GM12878 (cell line): ENCODE results near the gene RERE. TPM values are rescaled to one million over a fixed set of nuclear protein-coding genes. Genes with fewer than 3 reads are reported as not detected.

ENCODE experiments used
- ATAC-seq: fragments of 200-7000 bp; cut with Tn5 transposase; 3 replicates; pipeline ENCODE4 v1.9.1; 2020; ENCODE audit warnings: mild to moderate bottlenecking, moderate library complexity
- BruUV-seq: library from RNA; stranded (reverse); fragments of 400-500 nt; replicated peaks from 2 replicates; lab custom pipeline; 2021; lab: Mats Ljungman, UMichigan
- CTCF ChIA-PET: fragments of 300-600 bp; sonication (Branson Sonifier 250); formaldehyde crosslinking; extraction: SDS; loops from one replicate; lab custom pipeline; 2021; ENCODE audit warnings: inconsistent platforms; lab: Yijun Ruan, JAX
- POLR2A ChIA-PET: fragments of 350-600 bp; formaldehyde crosslinking; extraction: SDS; loops from one replicate; lab custom pipeline; 2021; ENCODE audit warnings: inconsistent platforms; lab: Charles Lee
- RAD21 ChIA-PET: fragments of 300-600 bp; sonication (Branson Sonifier 250); formaldehyde crosslinking; loops from one replicate; lab custom pipeline; 2023; ENCODE audit warnings: antibody characterized with exemption; ENCODE audit not compliant: unreplicated experiment; lab: Charles Lee
- SMC1A ChIA-PET: fragments of 300-600 bp; sonication (Branson Sonifier 250); formaldehyde crosslinking; loops from one replicate; lab custom pipeline; 2023; ENCODE audit not compliant: unreplicated experiment, uncharacterized antibody; lab: Charles Lee
- DNase-seq: peaks from one replicate; pipeline ENCODE4 v3.0.0-alpha.2; 2011; ENCODE audit warnings: low read depth, low spot score
- FAIRE-seq: peaks from 3 replicates; lab custom pipeline; 2011; peaks lifted over from hg19 to GRCh38; lab: Jason Lieb, UNC
- H2AFZ ChIP-seq: 2 replicates; pipeline ENCODE4 v1.6.0; 2011; ENCODE audit warnings: low read depth, low read length, control low read depth; ENCODE audit not compliant: control insufficient read depth
- H3K27ac ChIP-seq: 2 replicates; pipeline ENCODE4 v1.5.1; 2011; ENCODE audit warnings: control low read depth; ENCODE audit not compliant: control insufficient read depth, insufficient read depth
- H3K27me3 ChIP-seq, 2 experiments: replicated peaks in 1 of 2; 2 replicates each; pipeline versions ENCODE4 v1.6.0 to v1.6.1; 2011; ENCODE audit warnings: low read length in 1 of 2; ENCODE audit not compliant: control insufficient read depth in 2 of 2, insufficient read depth in 2 of 2
- H3K36me3 ChIP-seq, 2 experiments: 2 replicates each; pipeline ENCODE4 v1.5.1; 2011; ENCODE audit warnings: low read length in 1 of 2; ENCODE audit not compliant: control insufficient read depth in 2 of 2, insufficient read depth in 2 of 2
- H3K4me1 ChIP-seq: 2 replicates; pipeline ENCODE4 v1.6.1; 2011; ENCODE audit warnings: mild to moderate bottlenecking, low read length, moderate library complexity, mixed read lengths; ENCODE audit not compliant: control insufficient read depth, insufficient read depth
- H3K4me2 ChIP-seq: 2 replicates; pipeline ENCODE4 v1.6.0; 2011; ENCODE audit warnings: control low read depth; ENCODE audit not compliant: control insufficient read depth, insufficient read depth
- H3K4me3 ChIP-seq: fragments of 200-600 bp; sonication (generic); 2 replicates; pipeline ENCODE4 v1.5.1; 2016
- H3K79me2 ChIP-seq: 2 replicates; pipeline ENCODE4 v1.6.0; 2011; ENCODE audit warnings: low read length; ENCODE audit not compliant: control insufficient read depth, insufficient read depth
- H3K9ac ChIP-seq: 2 replicates; pipeline ENCODE4 v1.8.0; 2011; ENCODE audit warnings: low read length, control low read depth, mixed read lengths; ENCODE audit not compliant: control insufficient read depth, insufficient read depth
- H3K9me3 ChIP-seq: replicated peaks from 3 replicates; pipeline ENCODE4 v1.5.1; 2011; ENCODE audit warnings: mild to moderate bottlenecking, low read length; ENCODE audit not compliant: control insufficient read depth, insufficient read depth
- H4K20me1 ChIP-seq: 2 replicates; pipeline ENCODE4 v1.6.0; 2011; ENCODE audit not compliant: control insufficient read depth, insufficient read depth
- CHD4 ChIP-seq: fragments of 200-600 bp; sonication (generic); IDR thresholded peaks from 2 replicates; pipeline ENCODE4 v1.6.1; 2016; ENCODE audit warnings: mild to moderate bottlenecking
- EED ChIP-seq: sonication (generic); IDR thresholded peaks from 2 replicates; pipeline ENCODE4 v1.6.1; 2016; ENCODE audit warnings: antibody characterized with exemption, low read depth
- EZH2 ChIP-seq: IDR thresholded peaks from 2 replicates; pipeline ENCODE4 v1.6.1; 2012; ENCODE audit warnings: low read depth, mild to moderate bottlenecking, control low read depth, inconsistent platforms, low read length, borderline replicate concordance; ENCODE audit not compliant: control insufficient read depth
- HSF1 ChIP-seq: fragments of 150-350 bp; IDR thresholded peaks from 2 replicates; pipeline ENCODE4 v1.6.1; 2014; ENCODE audit warnings: mild to moderate bottlenecking, low read depth, low read length
- IRF4 ChIP-seq: IDR thresholded peaks from 2 replicates; pipeline ENCODE4 v1.6.1; 2011; ENCODE audit warnings: low read depth, low read length
- KDM1A ChIP-seq: fragments of 200-600 bp; sonication (generic); IDR thresholded peaks from 2 replicates; pipeline ENCODE4 v1.6.1; 2016; ENCODE audit warnings: borderline replicate concordance
- MTA2 ChIP-seq: fragments of 450-650 bp; IDR thresholded peaks from 2 replicates; pipeline ENCODE4 v1.6.1; 2016; ENCODE audit warnings: low read depth, mild to moderate bottlenecking, moderate library complexity
- PAX5 ChIP-seq: IDR thresholded peaks from 2 replicates; pipeline ENCODE4 v1.6.1; 2011; ENCODE audit warnings: low read depth, low read length, borderline replicate concordance
- POLR2A ChIP-seq: IDR thresholded peaks from 2 replicates; pipeline ENCODE4 v1.6.1; 2011; ENCODE audit warnings: low read depth, mild to moderate bottlenecking, low read length
- PRDM15 ChIP-seq: fragments of 450-650 bp; formaldehyde crosslinking; IDR thresholded peaks from 2 replicates; pipeline ENCODE4 v1.4.0; 2020; ENCODE audit warnings: mild to moderate bottlenecking, moderate library complexity
- RAD21 ChIP-seq: IDR thresholded peaks from 2 replicates; pipeline ENCODE4 v1.6.1; 2011; ENCODE audit warnings: mild to moderate bottlenecking, low read depth, low read length, moderate library complexity; ENCODE audit not compliant: insufficient read depth
- SIX5 ChIP-seq: IDR thresholded peaks from 2 replicates; pipeline ENCODE4 v1.6.1; 2011; ENCODE audit warnings: mild to moderate bottlenecking, low read depth, low read length, moderate library complexity; ENCODE audit not compliant: severe bottlenecking
- SUZ12 ChIP-seq: fragments of 200-600 bp; sonication (generic); IDR thresholded peaks from one replicate; pipeline ENCODE4 v1.6.1; 2018; ENCODE audit warnings: antibody characterized with exemption, mild to moderate bottlenecking; ENCODE audit not compliant: unreplicated experiment
- TAF1 ChIP-seq: IDR thresholded peaks from 2 replicates; pipeline ENCODE4 v1.6.1; 2011; ENCODE audit warnings: mild to moderate bottlenecking, low read depth, low read length, borderline replicate concordance
- TCF12 ChIP-seq: IDR thresholded peaks from 2 replicates; pipeline ENCODE4 v1.6.1; 2011; ENCODE audit warnings: low read depth, mild to moderate bottlenecking, low read length
- WGBS: methylation state at CpG from one replicate; pipeline ENCODE4 v1.1.6; 2016; ENCODE audit warnings: low lambda C conversion rate; ENCODE audit not compliant: insufficient replicate concordance, insufficient coverage; ENCODE audit errors: missing lambda C conversion rate; 5-methylcytosine and 5-hydroxymethylcytosine counted together
- in situ Hi-C: fragments of 300-500 bp; cut with MboI; formaldehyde crosslinking; loops from 9 replicates; pipeline ENCODE4 v1.14.3; 2018; ENCODE audit warnings: mixed read lengths
- intact Hi-C: fragments of 100-400 bp; cut with micrococcal nuclease; formaldehyde crosslinking; loops from one replicate; pipeline ENCODE4 v1.14.2; 2022; ENCODE audit not compliant: unreplicated experiment
- polyA plus RNA-seq, 11 experiments: library from polyadenylated mRNA; depleted of rRNA in 4 of 11; unstranded in 6 of 11; stranded (reverse) in 5 of 11; fragments of >200 nt; fragmentation: Nextera tagmentation in 4 of 11; fragmentation: Illumina TruSeq in 1 of 11; extraction: Ambion mirVana in 4 of 11; extraction: Trizol in 1 of 11; gene quantifications; 1 replicate in 1 of 11; 2 replicates in 10 of 11; pipeline versions ENCODE4 v1.2.1 to v1.2.3, GENCODE V29; 2011 to 2016; ENCODE audit warnings: inconsistent platforms in 2 of 11, missing spikeins in 2 of 11, low read depth in 1 of 11
- total RNA-seq, 4 experiments: library from RNA; depleted of rRNA in 3 of 4; stranded (reverse); fragments of >200 nt in 3 of 4; fragmentation: Illumina TruSeq in 1 of 4; extraction: Trizol in 1 of 4; gene quantifications; 2 replicates each; pipeline versions ENCODE4 v1.2.1 to v1.2.3, GENCODE V29; 2013 to 2021
- TF ChIP-seq, protein P1 (sequence below): fragments of 450-650 bp; conservative IDR thresholded peaks from 2 replicates; pipeline ENCODE4 v1.6.1; 2017; ENCODE audit warnings: mild to moderate bottlenecking, moderate library complexity

The RERE gene
- total and polyA plus RNA-seq, 10 of the 15 experiments (the other 5 are each of a cell fraction or from before 2014, with no cell fraction given) = 5.2 to 60.5 (median 20.2) TPM

DNA sequence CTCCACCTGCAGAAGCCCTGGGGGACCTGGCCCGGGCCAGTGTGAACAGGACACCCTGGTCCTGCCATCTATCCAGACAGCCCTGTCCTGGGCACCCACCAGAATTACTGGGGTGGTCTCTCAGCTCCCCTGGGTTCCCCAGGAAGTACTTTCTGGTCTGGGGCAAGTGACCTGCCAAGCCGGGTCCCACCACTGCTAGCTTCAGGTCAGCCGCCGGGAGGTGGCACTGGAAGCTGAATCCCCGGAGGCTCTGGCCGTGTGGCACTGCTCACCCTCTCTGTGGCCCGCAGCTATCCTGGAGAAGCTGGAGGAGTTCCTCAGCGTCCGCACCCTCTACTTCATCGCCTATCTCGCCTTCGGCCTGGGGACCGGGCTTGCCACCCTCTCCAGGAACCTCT, 478.2 kb downstream of the RERE start (continued):
- no peak for TF ChIP-seq PRDM15 (CRISPR knock-in tag)

GRCh38 chr1:8338526-8339202, 478.8 kb downstream of the RERE start:
- Histone ChIP-seq H2AFZ (no peak overlapping the region), H3K4me3 (no peak overlapping the region), H3K4me2 (no peak overlapping the region), H3K4me1 (no peaks in the 10 kb centered on the region), H3K9me3 (no peaks in the 10 kb centered on the region; the same call in 2 of the 3 replicates), H4K20me1 (no peaks in the 10 kb centered on the region), H3K79me2 (no peaks in the 10 kb centered on the region), H3K27me3 (no peaks in the 10 kb centered on the region), H3K27ac (no peak overlapping the region), H3K9ac (no peak overlapping the region), H3K36me3 (no peaks in the 10 kb centered on the region)
- BruUV-seq = no TSS peak
- FAIRE-seq (no peak), ATAC-seq (no peak), DNase-seq (no peak)
- SMC1A ChIA-PET = interaction anchor here (0.8 kb wide), 1 partner anchor 81 kb away, joined by 3 read pairs; no protein-coding TSS in a partner anchor
- CTCF ChIA-PET = no interaction called here
- intact Hi-C loops = no loop called here
- POLR2A ChIA-PET = no interaction called here
- in situ Hi-C loops = no loop called here
- RAD21 ChIA-PET = no interaction called here
- WGBS = 61% methylated on average over 26 of the region's 26 CpGs
- TF ChIP-seq EED = no peak
- TF ChIP-seq TAF1 = no peak
- no peak for TF ChIP-seq MTA2
- no peak for TF ChIP-seq IRF4
- no peak for TF ChIP-seq CHD4
- no peak for TF ChIP-seq PAX5
- TF ChIP-seq SIX5 = no peak
- no peak for TF ChIP-seq POLR2A
- TF ChIP-seq SUZ12 = no peak
- TF ChIP-seq RAD21 = no peak
- TF ChIP-seq EZH2 = no peak
- TF ChIP-seq HSF1 = no peak
- no peak for TF ChIP-seq KDM1A
- no peak for TF ChIP-seq TCF12
- TF ChIP-seq, protein P1, sequence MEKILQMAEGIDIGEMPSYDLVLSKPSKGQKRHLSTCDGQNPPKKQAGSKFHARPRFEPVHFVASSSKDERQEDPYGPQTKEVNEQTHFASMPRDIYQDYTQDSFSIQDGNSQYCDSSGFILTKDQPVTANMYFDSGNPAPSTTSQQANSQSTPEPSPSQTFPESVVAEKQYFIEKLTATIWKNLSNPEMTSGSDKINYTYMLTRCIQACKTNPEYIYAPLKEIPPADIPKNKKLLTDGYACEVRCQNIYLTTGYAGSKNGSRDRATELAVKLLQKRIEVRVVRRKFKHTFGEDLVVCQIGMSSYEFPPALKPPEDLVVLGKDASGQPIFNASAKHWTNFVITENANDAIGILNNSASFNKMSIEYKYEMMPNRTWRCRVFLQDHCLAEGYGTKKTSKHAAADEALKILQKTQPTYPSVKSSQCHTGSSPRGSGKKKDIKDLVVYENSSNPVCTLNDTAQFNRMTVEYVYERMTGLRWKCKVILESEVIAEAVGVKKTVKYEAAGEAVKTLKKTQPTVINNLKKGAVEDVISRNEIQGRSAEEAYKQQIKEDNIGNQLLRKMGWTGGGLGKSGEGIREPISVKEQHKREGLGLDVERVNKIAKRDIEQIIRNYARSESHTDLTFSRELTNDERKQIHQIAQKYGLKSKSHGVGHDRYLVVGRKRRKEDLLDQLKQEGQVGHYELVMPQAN = no peak
